ENCODE results near the gene PPP1R14C. TPM values are rescaled to one million over a fixed set of nuclear protein-coding genes. Genes with fewer than 3 reads are reported as not detected.
"Not testable (repeated sequence)": the region's sequence is repeated elsewhere in the genome, so short reads cannot be mapped to it uniquely, and the experiment has no call there.

The PPP1R14C gene
- total RNA-seq, 1 experiment from 2014 or later: 12.1 TPM

GRCh38 chr6:150179030-150179429 is 36.2 kb downstream of the PPP1R14C start:
- Histone ChIP-seq H3K27me3 (ENCODE audit: insufficient read depth, low read depth) (no peaks in the 10 kb centered on the region), H3K36me3 (ENCODE audit: low read depth) (no peaks in the 10 kb centered on the region), H3K79me2 (ENCODE audit: low read depth) (peaks cover 15% of the 10 kb centered on the region), H3K4me1 (replicated peaks; ENCODE audit: insufficient read depth) (peaks cover 48% of the 10 kb centered on the region), H2AFZ (no peak overlapping the region), H4K20me1 (ENCODE audit: insufficient read depth) (no peaks in the 10 kb centered on the region), H3K4me2 (no peak overlapping the region), H3K9me2 (ENCODE audit: insufficient read depth) (no peaks in the 10 kb centered on the region), H3K27ac (no peak overlapping the region), H3F3A (ENCODE audit: insufficient read depth, low read depth) (peaks cover 27% of the 10 kb centered on the region), H3K9me3 (ENCODE audit: insufficient read depth, low read depth) (no peaks in the 10 kb centered on the region), H3K4me3 (no peak overlapping the region)
- TF ChIP-seq, protein P1, sequence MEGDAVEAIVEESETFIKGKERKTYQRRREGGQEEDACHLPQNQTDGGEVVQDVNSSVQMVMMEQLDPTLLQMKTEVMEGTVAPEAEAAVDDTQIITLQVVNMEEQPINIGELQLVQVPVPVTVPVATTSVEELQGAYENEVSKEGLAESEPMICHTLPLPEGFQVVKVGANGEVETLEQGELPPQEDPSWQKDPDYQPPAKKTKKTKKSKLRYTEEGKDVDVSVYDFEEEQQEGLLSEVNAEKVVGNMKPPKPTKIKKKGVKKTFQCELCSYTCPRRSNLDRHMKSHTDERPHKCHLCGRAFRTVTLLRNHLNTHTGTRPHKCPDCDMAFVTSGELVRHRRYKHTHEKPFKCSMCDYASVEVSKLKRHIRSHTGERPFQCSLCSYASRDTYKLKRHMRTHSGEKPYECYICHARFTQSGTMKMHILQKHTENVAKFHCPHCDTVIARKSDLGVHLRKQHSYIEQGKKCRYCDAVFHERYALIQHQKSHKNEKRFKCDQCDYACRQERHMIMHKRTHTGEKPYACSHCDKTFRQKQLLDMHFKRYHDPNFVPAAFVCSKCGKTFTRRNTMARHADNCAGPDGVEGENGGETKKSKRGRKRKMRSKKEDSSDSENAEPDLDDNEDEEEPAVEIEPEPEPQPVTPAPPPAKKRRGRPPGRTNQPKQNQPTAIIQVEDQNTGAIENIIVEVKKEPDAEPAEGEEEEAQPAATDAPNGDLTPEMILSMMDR (conservative IDR thresholded peaks at IDR 0.05): no peak
- TF ChIP-seq EZH2 (IDR thresholded peaks at IDR 0.05; ENCODE audit: low read depth): no peak
- intact Hi-C loops (cut with micrococcal nuclease; ENCODE audit: unreplicated experiment): no loop called here
- CTCF ChIA-PET: no interaction called here
- POLR2A ChIA-PET (ENCODE audit: unreplicated experiment): no interaction called here
- DNase-seq: no peak
- no TSS peak for BruUV-seq (replicated peaks)

DNA sequence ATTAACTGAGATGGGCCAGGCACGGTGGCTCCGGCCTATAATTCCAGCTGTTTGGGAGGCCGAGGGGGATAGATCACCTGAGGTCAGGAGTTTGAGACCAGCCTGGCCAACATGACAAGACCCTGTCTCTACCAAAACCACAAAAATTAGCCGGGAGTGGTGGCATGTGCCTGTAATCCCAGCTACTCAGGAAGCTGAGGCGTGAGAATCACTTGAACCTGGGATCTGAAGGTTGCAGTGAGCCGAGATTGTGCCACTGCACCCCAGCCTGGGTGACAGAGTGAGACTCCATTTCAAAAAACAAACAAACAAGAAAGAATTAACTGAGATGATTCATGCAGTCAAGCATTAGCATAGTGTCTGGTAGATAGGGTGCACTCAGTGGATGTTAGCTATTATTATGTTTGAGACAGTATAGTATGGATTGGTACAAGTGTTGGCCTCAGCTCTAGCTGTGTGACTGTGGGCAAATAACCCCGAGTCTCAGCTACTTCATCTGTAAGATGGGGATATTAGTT is 37.1 kb downstream of the PPP1R14C start:
- H3K4me3 ChIP-seq; H4K20me1 ChIP-seq (ENCODE audit: insufficient read depth); H3K9me2 ChIP-seq (ENCODE audit: insufficient read depth); CTCF ChIA-PET; intact Hi-C loops (cut with micrococcal nuclease; ENCODE audit: unreplicated experiment); DNase-seq; H2AFZ ChIP-seq; BruUV-seq (replicated peaks); H3K36me3 ChIP-seq (ENCODE audit: low read depth); H3K27me3 ChIP-seq (ENCODE audit: insufficient read depth, low read depth); H3K9me3 ChIP-seq (ENCODE audit: insufficient read depth, low read depth): not testable (repeated sequence)
- Histone ChIP-seq H3F3A (ENCODE audit: insufficient read depth, low read depth) (peaks cover 23% of the 10 kb centered on the region), H3K4me2 (peak overlapping the region; percentile 17; the same call in 1 of the 2 replicates), H3K27ac (0 out of 2 replicates have a peak overlapping the region, but pooled peaks have one; percentile 11), H3K4me1 (replicated peaks; ENCODE audit: insufficient read depth) (peaks cover 44% of the 10 kb centered on the region), H3K79me2 (ENCODE audit: low read depth) (peaks cover 15% of the 10 kb centered on the region)
- POLR2A ChIA-PET (ENCODE audit: unreplicated experiment): interaction anchor here (0.6 kb wide), 1 partner anchor 36 kb away, joined by 10 read pairs; no protein-coding TSS in a partner anchor

- Histone ChIP-seq H3K4me3 (no peak overlapping the region), H3F3A (ENCODE audit: insufficient read depth, low read depth) (peaks cover 17% of the 10 kb centered on the region), H3K4me2 (peak overlapping the region; percentile 17; the same call in 1 of the 2 replicates), H3K9me3 (ENCODE audit: insufficient read depth, low read depth) (no peaks in the 10 kb centered on the region), H3K4me1 (replicated peaks; ENCODE audit: insufficient read depth) (peaks cover 39% of the 10 kb centered on the region), H3K27me3 (ENCODE audit: insufficient read depth, low read depth) (no peaks in the 10 kb centered on the region), H2AFZ (no peak overlapping the region), H3K36me3 (ENCODE audit: low read depth) (no peaks in the 10 kb centered on the region), H3K79me2 (ENCODE audit: low read depth) (peaks cover 15% of the 10 kb centered on the region), H4K20me1 (ENCODE audit: insufficient read depth) (no peaks in the 10 kb centered on the region), H3K27ac (no peak overlapping the region), H3K9me2 (ENCODE audit: insufficient read depth) (no peaks in the 10 kb centered on the region)
- intact Hi-C loops (cut with micrococcal nuclease; ENCODE audit: unreplicated experiment): no loop called here
- ChIA-PET POLR2A (ENCODE audit: unreplicated experiment) (interaction anchor here (0.6 kb wide), 1 partner anchor 36 kb away, joined by 10 read pairs; no protein-coding TSS in a partner anchor), CTCF (no interaction called here)
- DNase-seq: no peak
- TF ChIP-seq, protein P1 (conservative IDR thresholded peaks at IDR 0.05): no peak
- TF ChIP-seq EZH2 (IDR thresholded peaks at IDR 0.05; ENCODE audit: low read depth): no peak
- no TSS peak for BruUV-seq (replicated peaks)
These were observed 37.7 kb downstream of the PPP1R14C start for GRCh38 chr6:150180517-150180916.

Data from PC-9 (cell line).